Umbilical cord (tissue), 2 donors: ENCODE data around the gene VSIG10L2. TPM values are rescaled to one million over a fixed set of nuclear protein-coding genes. Genes with fewer than 3 reads are reported as not detected.

Experiments
- DNase-seq: peaks from one replicate; pipeline ENCODE4 v3.0.0-alpha.2; 2015; ENCODE audit warnings: low spot score
- total RNA-seq: library from RNA; depleted of rRNA; stranded (reverse); fragments of >200 nt; gene quantifications from one replicate; pipeline ENCODE4 v1.2.3, GENCODE V29; 2014; ENCODE audit warnings: low replicate concordance; ENCODE audit not compliant: insufficient read depth

Gene VSIG10L2
- total RNA-seq, 1 donor from 2014 or later = 0.24 TPM

DNA sequence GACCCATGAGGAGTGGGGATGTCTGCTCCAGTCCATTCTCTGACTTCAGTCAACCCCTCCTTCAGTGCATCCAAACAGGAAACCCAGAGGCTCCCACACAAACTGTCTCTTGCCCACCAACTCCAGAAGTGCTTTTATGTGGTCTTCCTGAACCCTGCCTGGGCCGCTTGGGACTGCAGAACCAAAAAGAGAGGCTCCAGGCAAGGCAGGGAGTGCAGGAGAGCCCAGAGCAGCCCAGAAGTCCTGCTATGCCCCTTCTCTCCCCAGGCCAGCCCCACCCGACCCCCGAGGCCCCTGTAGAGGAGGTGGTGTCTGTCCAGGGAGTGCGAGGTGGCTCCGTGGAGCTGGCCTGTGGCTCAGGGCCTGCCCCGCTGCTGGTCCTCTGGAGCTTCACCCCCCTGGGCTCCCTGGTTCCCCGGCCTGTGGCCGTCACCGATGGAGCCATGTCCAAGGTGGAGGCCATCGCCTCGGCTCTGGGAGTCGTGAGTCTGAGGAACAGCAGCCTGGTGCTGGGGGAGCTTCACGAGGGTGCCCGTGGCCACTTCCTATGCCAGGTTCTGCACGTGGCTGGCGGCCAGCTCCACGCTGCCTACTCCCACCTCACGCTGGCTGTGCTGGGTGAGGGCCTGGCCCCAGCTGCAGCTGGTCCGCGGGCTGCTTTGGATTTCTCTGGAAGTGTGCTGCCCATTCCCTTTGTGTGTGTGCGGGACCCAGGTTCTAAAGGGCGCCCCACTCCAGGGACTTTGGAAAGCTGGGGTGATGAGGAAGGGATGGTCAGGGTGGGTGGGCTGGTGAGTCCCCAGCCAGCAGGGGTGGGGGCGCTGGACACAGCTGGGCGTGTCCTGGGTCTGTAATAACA, 1.8 kb downstream of the VSIG10L2 start:
- DNase-seq = no peak

- no peak for DNase-seq
These were observed 2.6 kb downstream of the VSIG10L2 start for GRCh38 chr11:125948278-125949051.

DNA sequence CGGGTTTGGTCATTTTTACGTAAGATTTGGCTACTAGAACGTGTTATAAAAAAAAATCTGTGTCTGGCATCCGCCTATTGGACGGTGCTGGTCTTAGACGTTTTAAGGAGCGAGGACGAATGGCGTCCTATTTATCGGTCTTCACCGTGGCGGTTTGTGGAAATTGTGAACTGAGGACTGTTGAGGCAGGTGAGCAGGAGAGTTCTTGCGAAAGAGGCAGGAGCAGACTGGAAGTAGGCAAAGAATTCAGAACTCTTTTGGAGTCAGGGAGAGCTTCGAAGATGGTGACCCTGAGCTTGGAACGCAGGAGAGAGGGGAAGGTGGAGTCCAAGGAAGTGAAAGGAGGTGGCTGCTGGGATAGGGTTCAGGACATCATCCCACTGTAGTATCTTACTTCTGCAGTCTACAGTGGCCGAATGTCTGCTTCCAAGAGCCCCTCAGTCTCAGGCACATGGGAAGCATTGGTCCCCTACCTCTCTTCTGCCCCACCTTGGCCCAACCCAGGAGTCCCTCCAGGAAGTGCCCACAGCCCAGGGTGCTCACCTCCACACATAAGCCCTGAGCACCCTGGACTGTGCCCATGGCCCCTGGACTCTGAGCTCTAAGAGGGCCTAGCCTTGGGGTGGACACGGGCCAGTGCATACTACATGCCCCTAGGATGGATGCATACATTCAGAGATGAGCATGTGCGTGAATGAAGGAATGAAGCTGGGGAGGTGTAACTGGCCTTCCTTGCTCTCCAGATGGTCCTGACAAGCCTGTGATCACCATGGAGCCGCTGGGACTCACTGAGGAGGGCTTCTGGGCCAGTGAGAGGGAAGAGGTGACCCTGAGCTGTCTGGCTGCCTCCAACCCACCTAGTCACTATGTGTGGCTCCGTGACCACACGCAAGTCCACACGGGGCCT, 3.7 kb downstream of the VSIG10L2 start:
- no peak for DNase-seq

GRCh38 chr11:125950178-125950490, 4.3 kb downstream of the VSIG10L2 start:
- DNase-seq = no peak

DNA sequence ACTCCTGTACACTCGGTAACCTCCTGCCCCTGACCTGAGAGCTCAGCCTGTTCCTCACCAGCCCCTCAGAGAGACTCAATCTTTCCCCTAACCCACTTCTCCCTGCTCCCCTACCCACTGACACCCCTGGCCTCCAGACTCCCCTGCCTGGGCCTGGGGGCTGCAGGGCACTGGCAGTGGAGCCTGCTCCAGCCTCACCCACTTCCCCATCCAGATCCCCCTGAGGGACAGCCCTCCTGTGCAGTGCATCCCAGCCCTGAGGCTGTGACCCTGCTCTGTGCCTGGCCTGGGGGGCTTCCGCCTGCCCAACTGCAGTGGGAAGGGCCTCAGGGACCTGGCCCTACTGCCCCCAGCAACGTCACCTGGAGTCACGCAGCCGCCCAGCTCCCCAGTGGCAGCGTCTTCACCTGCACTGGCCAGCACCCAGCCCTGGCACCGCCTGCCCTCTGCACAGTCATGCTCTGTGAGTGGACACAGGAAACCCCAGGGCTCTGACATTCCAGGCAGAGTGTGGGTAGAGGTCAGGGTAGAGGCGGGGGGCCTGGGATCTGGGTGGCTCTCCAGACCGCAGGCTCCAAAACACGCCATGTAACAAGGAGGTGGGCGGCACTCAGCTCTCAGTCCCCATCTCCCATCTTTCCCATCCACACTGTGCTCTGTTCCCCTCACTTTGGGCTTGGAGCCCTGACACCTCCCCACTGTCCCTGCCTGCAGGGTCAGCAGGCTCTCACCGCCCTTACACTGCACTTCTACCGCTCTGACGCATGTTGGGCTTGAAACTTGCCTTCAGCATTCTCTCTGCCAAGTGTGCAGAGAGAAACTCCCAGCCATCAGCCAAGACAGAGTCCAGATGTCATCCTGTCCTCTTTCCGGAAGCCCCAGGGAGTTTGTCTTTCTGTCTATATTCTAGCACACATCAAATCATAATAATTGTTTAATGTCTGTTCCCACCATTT, 5.1 kb downstream of the VSIG10L2 start:
- peak; percentile 92 for DNase-seq

- DNase-seq = no peak
These were observed 5.9 kb downstream of the VSIG10L2 start for GRCh38 chr11:125951731-125952130.

GRCh38 chr11:125952559-125952958, 6.7 kb downstream of the VSIG10L2 start:
- DNase-seq = no peak

DNA sequence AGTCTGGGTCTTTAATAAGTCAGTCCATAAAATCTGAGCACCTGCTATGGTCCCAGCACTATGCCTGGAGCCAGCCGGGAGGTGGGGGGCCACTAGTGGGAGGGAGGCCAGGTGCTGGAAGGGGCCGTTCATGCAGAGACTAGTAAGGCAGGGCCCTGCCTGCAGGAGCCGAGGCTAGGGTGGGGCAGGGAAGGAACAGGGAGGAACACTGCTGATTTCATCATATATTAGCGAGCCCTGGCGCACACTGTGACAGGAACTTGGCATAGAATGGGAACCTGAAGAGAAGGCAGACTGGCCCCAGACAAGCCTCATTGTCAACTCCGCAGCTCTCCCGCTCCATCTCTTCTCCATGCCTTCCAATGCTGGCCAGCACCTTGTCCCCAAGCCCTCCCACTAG, 7.1 kb downstream of the VSIG10L2 start:
- DNase-seq = peak; percentile 89

DNA sequence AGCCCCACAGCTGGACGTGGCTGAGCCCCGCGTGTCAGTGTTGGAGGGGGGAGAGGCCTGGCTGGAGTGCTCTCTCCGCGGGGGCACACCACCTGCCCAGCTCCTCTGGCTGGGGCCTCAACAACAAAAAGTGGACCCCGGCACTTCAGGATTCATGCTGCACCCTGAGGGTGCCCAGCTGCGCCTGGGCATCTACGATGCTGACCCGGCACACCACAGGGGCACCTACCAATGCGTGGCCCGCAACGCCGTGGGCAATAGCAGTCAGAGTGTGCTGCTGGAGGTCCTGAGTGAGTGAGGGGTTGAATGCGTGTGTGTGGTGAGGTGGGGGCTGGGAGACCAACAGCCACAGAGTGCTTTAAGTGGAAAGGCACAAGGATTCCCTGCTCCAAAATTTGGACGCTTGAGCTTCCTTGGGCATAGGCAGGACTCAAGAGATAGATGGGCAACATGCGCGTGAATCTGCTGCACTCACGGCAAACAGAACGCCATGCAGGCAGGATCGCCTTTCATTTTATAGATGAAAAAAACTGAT, 7.6 kb downstream of the VSIG10L2 start:
- no peak for DNase-seq

GRCh38 chr11:125954123-125954944, 8.5 kb downstream of the VSIG10L2 start:
- DNase-seq = no peak

GRCh38 chr11:125954945-125955640, 9.2 kb downstream of the VSIG10L2 start:
- DNase-seq = no peak

DNA sequence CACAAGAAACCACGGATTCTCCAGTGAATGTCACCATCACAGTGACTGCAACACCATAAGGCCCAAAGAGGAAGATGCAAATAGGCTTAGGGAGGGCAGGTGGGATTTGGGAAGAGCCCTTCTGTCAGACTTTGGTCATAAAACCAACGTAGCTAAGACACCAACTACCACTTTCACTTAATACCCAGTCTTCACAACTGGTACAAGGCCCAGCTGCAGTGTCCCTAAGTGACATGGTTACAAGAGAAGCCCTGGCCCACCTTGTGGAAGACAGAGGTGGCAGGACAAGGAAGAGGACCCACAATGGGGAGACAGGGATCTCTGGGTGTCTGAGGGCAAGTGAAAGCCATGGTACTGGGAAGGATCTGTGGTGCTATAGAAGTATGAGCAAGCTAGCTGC, 10.0 kb downstream of the VSIG10L2 start:
- DNase-seq = no peak

GRCh38 chr11:125956391-125957134, 10.7 kb downstream of the VSIG10L2 start:
- DNase-seq = peak; percentile 79

GRCh38 chr11:125957618-125958332, 11.9 kb downstream of the VSIG10L2 start:
- DNase-seq = peak; percentile 20

DNA sequence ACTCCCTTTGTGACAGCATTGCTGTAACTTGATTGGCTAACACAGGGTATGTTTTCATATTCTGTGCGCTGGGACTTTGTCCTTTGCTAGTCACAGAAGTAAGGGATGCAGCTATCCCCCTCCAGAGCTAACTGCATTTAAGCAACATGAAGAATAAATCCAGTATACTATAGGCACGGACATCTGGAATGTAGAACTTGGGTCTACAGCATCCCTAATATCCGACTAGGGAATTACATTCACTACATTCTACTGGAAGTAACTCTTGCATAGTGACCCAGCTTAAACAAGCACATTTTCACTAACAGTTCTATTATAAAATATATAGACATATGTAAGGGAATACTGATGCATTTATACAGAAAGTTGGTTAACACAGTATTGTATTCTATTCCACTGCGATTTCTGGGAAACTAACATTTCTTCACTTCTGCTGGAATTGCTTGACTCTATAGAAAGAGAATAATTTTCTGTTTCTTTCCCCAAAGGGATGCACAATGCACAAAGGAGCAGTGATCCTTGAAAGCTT, 13.1 kb downstream of the VSIG10L2 start:
- no peak for DNase-seq

DNA sequence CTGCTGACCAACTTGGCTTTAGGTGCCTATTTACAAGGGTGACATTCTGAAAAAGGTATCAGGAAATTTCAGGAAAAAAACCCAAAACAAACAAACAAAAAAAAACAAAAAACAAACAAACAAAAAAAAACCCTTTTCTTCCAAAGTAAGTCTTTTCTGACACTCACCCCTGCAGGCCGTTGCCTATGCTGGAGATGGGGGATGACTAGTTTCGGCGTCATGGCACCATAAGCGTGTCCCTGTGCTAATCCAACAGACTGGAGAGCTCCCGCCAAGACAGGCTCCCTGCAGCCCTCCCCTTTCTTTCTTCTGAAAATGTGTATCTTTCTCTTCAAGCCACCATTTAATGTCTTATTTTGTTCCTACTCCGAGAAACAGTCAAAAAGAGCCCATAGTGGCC, 13.7 kb downstream of the VSIG10L2 start:
- no peak for DNase-seq

- DNase-seq = no peak
These were observed 14.1 kb downstream of the VSIG10L2 start for GRCh38 chr11:125959931-125960330.
